ENCODE results near the gene AVEN. TPM values are rescaled to one million over a fixed set of nuclear protein-coding genes. Genes with fewer than 3 reads are reported as not detected.

AVEN gene
- total and polyA plus RNA-seq, 2 donors (not counting 3 experiments of a cell fraction or from before 2014, with no cell fraction given), result 7.7 to 23.3 TPM

- no TSS peak for BruUV-seq (replicated peaks)
- ChIA-PET CTCF (no interaction called here), POLR2A (no interaction called here)
- TF ChIP-seq MYC (IDR thresholded peaks at IDR 0.05; ENCODE audit: low read depth, low read length) (no peak), POLR2AphosphoS5 (IDR thresholded peaks at IDR 0.05; ENCODE audit: insufficient read depth, low read depth, low read length) (no peak), POLR2A (IDR thresholded peaks at IDR 0.05; ENCODE audit: low read depth, low read length) (no peak)
- no peaks in the 10 kb centered on the region for H3K27me3 ChIP-seq (ENCODE audit: control insufficient read depth in 2 of 2, insufficient read depth in 2 of 2, low read length in 2 of 2)
- no peaks in the 10 kb centered on the region for H3K79me2 ChIP-seq (ENCODE audit: control insufficient read depth, insufficient read depth, low read length)
- no peak overlapping the region for H3K4me3 ChIP-seq (replicated peaks in 1 of 3; ENCODE audit: insufficient read depth in 1 of 3, low read depth in 1 of 3, low read length in 3 of 3)
- no peak overlapping the region for H2AFZ ChIP-seq (ENCODE audit: low read depth, low read length)
- no peak overlapping the region for H3K27ac ChIP-seq (ENCODE audit: insufficient read depth, low read depth, low read length)
- no peaks in the 10 kb centered on the region for H3K4me1 ChIP-seq (ENCODE audit: control insufficient read depth, extremely low read depth, insufficient read depth, low read length)
- DNase-seq (ENCODE audit: low read depth, low spot score), result no peak
- no peaks in the 10 kb centered on the region for H3K9me3 ChIP-seq (replicated peaks; ENCODE audit: control insufficient read depth, insufficient read depth, low read length)
- H4K20me1 ChIP-seq (replicated peaks; ENCODE audit: control insufficient read depth, extremely low read depth, insufficient read depth, low read length), result no peaks in the 10 kb centered on the region
- dilution Hi-C loops (cut with MboI; ENCODE audit: extremely low pct_ligation_motif_present, low sequenced_read_pairs) (no loop called here), intact Hi-C loops (cut with micrococcal nuclease) (loop anchor here (10.0 kb wide), 1 partner anchor 64 kb away; no protein-coding TSS in a partner anchor)
- H3K9ac ChIP-seq (replicated peaks; ENCODE audit: extremely low read depth, insufficient read depth, low read length), result no peak overlapping the region
- no peaks in the 10 kb centered on the region for H3K36me3 ChIP-seq (ENCODE audit: control insufficient read depth in 2 of 2, extremely low read depth in 1 of 2, insufficient read depth in 2 of 2, low read length in 2 of 2)
- H3K4me2 ChIP-seq (ENCODE audit: insufficient read depth, low read length), result no peak overlapping the region
- FAIRE-seq, result no peak
- H3K9me1 ChIP-seq (replicated peaks; ENCODE audit: control insufficient read depth, extremely low read depth, insufficient read depth, low read length), result no peaks in the 10 kb centered on the region
Measured at GRCh38 chr15:33830351-33830750, 208.7 kb downstream of the AVEN start.

GRCh38 chr15:33826201-33826600 is 212.8 kb downstream of the AVEN start:
- Histone ChIP-seq H3K9ac (replicated peaks; ENCODE audit: extremely low read depth, insufficient read depth, low read length) (no peak overlapping the region), H3K27me3 (ENCODE audit: control insufficient read depth in 2 of 2, insufficient read depth in 2 of 2, low read length in 2 of 2) (peaks cover 0 to 1% of the 10 kb centered on the region in 2 experiments), H3K79me2 (ENCODE audit: control insufficient read depth, insufficient read depth, low read length) (no peaks in the 10 kb centered on the region), H3K4me1 (ENCODE audit: control insufficient read depth, extremely low read depth, insufficient read depth, low read length) (no peaks in the 10 kb centered on the region), H3K9me1 (replicated peaks; ENCODE audit: control insufficient read depth, extremely low read depth, insufficient read depth, low read length) (no peaks in the 10 kb centered on the region), H3K9me3 (replicated peaks; ENCODE audit: control insufficient read depth, insufficient read depth, low read length) (no peaks in the 10 kb centered on the region), H3K36me3 (ENCODE audit: control insufficient read depth in 2 of 2, extremely low read depth in 1 of 2, insufficient read depth in 2 of 2, low read length in 2 of 2) (no peaks in the 10 kb centered on the region), H3K4me2 (ENCODE audit: insufficient read depth, low read length) (no peak overlapping the region), H3K4me3 (replicated peaks in 1 of 3; ENCODE audit: insufficient read depth in 1 of 3, low read depth in 1 of 3, low read length in 3 of 3) (no peak overlapping the region), H2AFZ (ENCODE audit: low read depth, low read length) (no peak overlapping the region), H3K27ac (ENCODE audit: insufficient read depth, low read depth, low read length) (no peak overlapping the region), H4K20me1 (replicated peaks; ENCODE audit: control insufficient read depth, extremely low read depth, insufficient read depth, low read length) (no peaks in the 10 kb centered on the region)
- intact Hi-C loops (cut with micrococcal nuclease), result no loop called here
- FAIRE-seq, result no peak
- TF ChIP-seq GATA2 (IDR thresholded peaks at IDR 0.05; ENCODE audit: insufficient read depth, insufficient read length, low read depth, low read length), result no peak
- TF ChIP-seq JUN (IDR thresholded peaks at IDR 0.05; ENCODE audit: borderline replicate concordance, insufficient read depth, insufficient read length, low read depth), result no peak
- no peak for TF ChIP-seq CTCF (IDR thresholded peaks at IDR 0.05; ENCODE audit: extremely low read depth in 1 of 2, insufficient read depth in 1 of 2, low read depth in 1 of 2, low read length in 2 of 2)
- TF ChIP-seq MAX (IDR thresholded peaks at IDR 0.05; ENCODE audit: insufficient read depth, insufficient read length), result no peak
- TF ChIP-seq POLR2A (IDR thresholded peaks at IDR 0.05; ENCODE audit: low read depth, low read length), result no peak
- no peak for TF ChIP-seq MYC (IDR thresholded peaks at IDR 0.05; ENCODE audit: low read depth, low read length)
- TF ChIP-seq EZH2 (IDR thresholded peaks at IDR 0.05; ENCODE audit: borderline replicate concordance, low read depth, low read length, severe bottlenecking), result no peak
- no peak for TF ChIP-seq FOS (IDR thresholded peaks at IDR 0.05; ENCODE audit: borderline replicate concordance, insufficient read depth, low read length)
- TF ChIP-seq POLR2AphosphoS5 (IDR thresholded peaks at IDR 0.05; ENCODE audit: insufficient read depth, low read depth, low read length), result no peak
- ChIA-PET CTCF (no interaction called here), POLR2A (no interaction called here)
- no TSS peak for BruUV-seq (replicated peaks)
- DNase-seq (ENCODE audit: low read depth, low spot score), result no peak
- dilution Hi-C loops (cut with MboI; ENCODE audit: extremely low pct_ligation_motif_present, low sequenced_read_pairs), result no loop called here

All from endothelial cell of umbilical vein (primary cell).